Effector memory CD4-positive, alpha-beta T cell (primary cell): Measurements from ENCODE around the gene ATN1.
A peak's percentile ranks its signal among the peaks of the same experiment; 100 is the strongest.

Experiments used
- DNase-seq, 3 donors: peaks; one replicate each; pipeline ENCODE4 v3.0.0-alpha.2; 2020
- H3K27ac ChIP-seq: 2 replicates; pipeline ENCODE4 v1.7.0; 2013; ENCODE audit warnings: mild to moderate bottlenecking, low read length, moderate library complexity; ENCODE audit not compliant: insufficient read depth, poor library complexity, severe bottlenecking
- H3K27me3 ChIP-seq: replicated peaks from 2 replicates; pipeline ENCODE4 v1.7.0; 2013; ENCODE audit warnings: mild to moderate bottlenecking, low read length; ENCODE audit not compliant: insufficient read depth, control insufficient read depth, poor library complexity, severe bottlenecking
- H3K36me3 ChIP-seq: 2 replicates; pipeline ENCODE4 v1.7.0; 2013; ENCODE audit warnings: mild to moderate bottlenecking, low read length, moderate library complexity; ENCODE audit not compliant: control insufficient read depth, insufficient read depth
- H3K4me1 ChIP-seq: 2 replicates; pipeline ENCODE4 v1.7.0; 2013; ENCODE audit warnings: low read length, mild to moderate bottlenecking; ENCODE audit not compliant: control insufficient read depth, insufficient read depth, poor library complexity, severe bottlenecking
- H3K4me3 ChIP-seq: 2 replicates; pipeline ENCODE4 v1.7.0; 2013; ENCODE audit warnings: low read length, low read depth, mild to moderate bottlenecking; ENCODE audit not compliant: insufficient read depth, poor library complexity, severe bottlenecking
- H3K9me3 ChIP-seq: 2 replicates; pipeline ENCODE4 v1.7.0; 2013; ENCODE audit warnings: mild to moderate bottlenecking, low read length, moderate library complexity; ENCODE audit not compliant: control insufficient read depth

ATN1 gene

GRCh38 chr12:6915789-6916285 is 11.9 kb upstream of the ATN1 start:
- peaks cover 18% of the 10 kb centered on the region for H3K4me1 ChIP-seq
- no peak overlapping the region for H3K4me3 ChIP-seq
- peaks cover 13% of the 10 kb centered on the region for H3K36me3 ChIP-seq
- H3K27me3 ChIP-seq, result no peaks in the 10 kb centered on the region
- no peaks in the 10 kb centered on the region for H3K9me3 ChIP-seq
- DNase-seq, result no peak
- H3K27ac ChIP-seq, result peak overlapping the region; percentile 89

DNA sequence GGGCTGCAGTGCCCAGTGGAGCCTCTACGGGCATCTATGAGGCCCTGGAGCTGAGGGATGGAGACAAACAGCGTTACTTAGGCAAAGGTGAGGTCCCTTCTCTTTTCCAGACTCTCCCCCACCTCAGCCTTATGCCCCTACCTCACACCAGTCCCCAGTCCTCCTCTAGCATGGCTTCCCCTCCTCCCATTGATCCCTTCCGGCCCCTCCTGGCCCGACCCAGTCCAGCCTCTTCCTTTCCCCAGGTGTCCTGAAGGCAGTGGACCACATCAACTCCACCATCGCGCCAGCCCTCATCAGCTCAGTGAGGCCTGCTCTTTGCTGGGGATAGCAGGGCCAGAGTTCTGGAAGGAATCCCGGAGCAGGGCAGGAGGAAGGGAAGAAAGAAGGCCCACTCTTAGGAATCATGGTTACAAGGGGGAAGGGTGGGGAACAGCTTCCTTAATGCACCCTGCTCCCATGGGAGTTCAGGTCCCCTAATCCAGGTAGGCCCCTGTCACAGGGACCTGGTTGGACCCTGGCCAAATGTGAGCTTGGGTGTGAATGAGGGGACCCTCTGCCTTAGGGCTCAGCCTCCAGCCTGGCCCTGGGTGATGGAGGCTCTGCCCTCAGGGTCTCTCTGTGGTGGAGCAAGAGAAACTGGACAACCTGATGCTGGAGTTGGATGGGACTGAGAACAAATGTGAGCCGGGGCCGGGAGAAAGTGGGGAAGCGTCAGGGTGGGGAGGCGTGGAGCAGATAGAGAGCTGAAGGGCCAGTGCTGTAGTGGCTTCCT is 11.1 kb upstream of the ATN1 start:
- no peaks in the 10 kb centered on the region for H3K27me3 ChIP-seq
- H3K4me3 ChIP-seq, result no peak overlapping the region
- peaks cover 18% of the 10 kb centered on the region for H3K4me1 ChIP-seq
- H3K9me3 ChIP-seq, result no peaks in the 10 kb centered on the region
- DNase-seq, result no peak
- peaks cover 20% of the 10 kb centered on the region for H3K36me3 ChIP-seq
- no peak overlapping the region for H3K27ac ChIP-seq

- Histone ChIP-seq H3K27me3 (no peaks in the 10 kb centered on the region), H3K4me3 (no peak overlapping the region), H3K36me3 (peaks cover 31% of the 10 kb centered on the region), H3K4me1 (peaks cover 18% of the 10 kb centered on the region), H3K9me3 (no peaks in the 10 kb centered on the region), H3K27ac (no peak overlapping the region)
- no peak for DNase-seq
Observed at GRCh38 chr12:6917491-6918231, 10.1 kb upstream of the ATN1 start.

DNA sequence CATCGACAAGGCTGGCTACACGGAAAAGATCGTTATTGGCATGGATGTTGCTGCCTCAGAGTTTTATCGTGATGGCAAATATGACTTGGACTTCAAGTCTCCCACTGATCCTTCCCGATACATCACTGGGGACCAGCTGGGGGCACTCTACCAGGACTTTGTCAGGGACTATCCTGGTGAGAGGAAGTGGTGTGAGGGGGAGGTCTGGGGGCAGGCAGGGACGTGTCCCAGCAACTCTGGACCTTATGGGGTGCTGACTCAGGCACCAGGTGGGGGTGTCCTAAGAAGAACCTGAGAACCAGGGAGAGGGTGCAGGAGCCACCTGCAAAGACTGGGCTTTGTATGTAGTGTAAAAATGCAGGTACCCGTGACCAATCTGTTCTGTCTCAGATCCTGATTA is 8.2 kb upstream of the ATN1 start:
- Histone ChIP-seq H3K9me3 (no peaks in the 10 kb centered on the region), H3K4me1 (peaks cover 12% of the 10 kb centered on the region), H3K4me3 (no peak overlapping the region), H3K36me3 (peaks cover 35% of the 10 kb centered on the region), H3K27ac (no peak overlapping the region), H3K27me3 (no peaks in the 10 kb centered on the region)
- no peak for DNase-seq

GRCh38 chr12:6921539-6921938 is 6.2 kb upstream of the ATN1 start:
- Histone ChIP-seq H3K27me3 (no peaks in the 10 kb centered on the region), H3K27ac (no peak overlapping the region), H3K4me1 (peaks cover 3% of the 10 kb centered on the region), H3K36me3 (peaks cover 33% of the 10 kb centered on the region), H3K4me3 (no peak overlapping the region), H3K9me3 (no peaks in the 10 kb centered on the region)
- DNase-seq, result no peak

DNA sequence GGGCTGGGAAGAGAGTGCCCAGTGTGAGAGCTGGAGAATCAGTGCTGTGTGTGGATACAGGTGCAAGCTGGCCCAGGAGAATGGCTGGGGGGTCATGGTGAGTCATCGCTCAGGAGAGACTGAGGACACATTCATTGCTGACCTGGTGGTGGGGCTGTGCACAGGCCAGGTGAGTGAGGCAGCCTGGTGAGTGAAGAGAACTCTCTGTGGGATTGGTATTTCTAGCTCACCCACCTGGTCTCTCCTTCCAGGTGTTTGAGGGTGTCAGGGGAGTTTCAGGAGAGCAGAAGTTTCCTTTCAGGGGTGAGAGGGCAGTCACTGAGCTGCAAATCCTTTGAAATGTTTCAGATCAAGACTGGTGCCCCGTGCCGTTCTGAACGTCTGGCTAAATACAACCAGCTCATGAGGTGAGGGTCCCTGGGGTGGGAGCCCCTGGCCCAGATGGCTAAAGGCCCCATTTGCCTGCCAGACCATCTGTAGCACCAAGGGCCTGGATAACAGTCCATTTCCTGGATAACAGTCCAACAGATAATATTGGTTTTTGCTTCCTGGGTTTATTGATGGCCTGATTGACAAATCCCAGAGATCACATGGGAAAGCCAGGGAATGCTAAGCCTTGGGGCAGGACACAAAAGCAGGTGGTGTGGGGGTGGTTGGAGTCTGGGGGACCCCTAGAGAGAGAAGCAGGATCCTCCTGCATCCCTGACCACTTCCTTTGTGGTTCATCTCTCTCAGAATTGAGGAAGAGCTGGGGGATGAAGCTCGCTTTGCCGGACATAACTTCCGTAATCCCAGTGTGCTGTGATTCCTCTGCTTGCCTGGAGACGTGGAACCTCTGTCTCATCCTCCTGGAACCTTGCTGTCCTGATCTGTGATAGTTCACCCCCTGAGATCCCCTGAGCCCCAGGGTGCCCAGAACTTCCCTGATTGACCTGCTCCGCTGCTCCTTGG is 5.5 kb upstream of the ATN1 start:
- H3K27me3 ChIP-seq, result no peaks in the 10 kb centered on the region
- no peak overlapping the region for H3K27ac ChIP-seq
- peaks cover 26% of the 10 kb centered on the region for H3K36me3 ChIP-seq
- H3K4me3 ChIP-seq, result no peak overlapping the region
- no peaks in the 10 kb centered on the region for H3K9me3 ChIP-seq
- peaks cover 8% of the 10 kb centered on the region for H3K4me1 ChIP-seq
- no peak for DNase-seq

GRCh38 chr12:6923003-6923732 is 4.6 kb upstream of the ATN1 start:
- no peak overlapping the region for H3K4me3 ChIP-seq
- DNase-seq, result no peak
- no peak overlapping the region for H3K27ac ChIP-seq
- peaks cover 25% of the 10 kb centered on the region for H3K36me3 ChIP-seq
- H3K27me3 ChIP-seq, result no peaks in the 10 kb centered on the region
- peaks cover 10% of the 10 kb centered on the region for H3K4me1 ChIP-seq
- no peaks in the 10 kb centered on the region for H3K9me3 ChIP-seq

DNA sequence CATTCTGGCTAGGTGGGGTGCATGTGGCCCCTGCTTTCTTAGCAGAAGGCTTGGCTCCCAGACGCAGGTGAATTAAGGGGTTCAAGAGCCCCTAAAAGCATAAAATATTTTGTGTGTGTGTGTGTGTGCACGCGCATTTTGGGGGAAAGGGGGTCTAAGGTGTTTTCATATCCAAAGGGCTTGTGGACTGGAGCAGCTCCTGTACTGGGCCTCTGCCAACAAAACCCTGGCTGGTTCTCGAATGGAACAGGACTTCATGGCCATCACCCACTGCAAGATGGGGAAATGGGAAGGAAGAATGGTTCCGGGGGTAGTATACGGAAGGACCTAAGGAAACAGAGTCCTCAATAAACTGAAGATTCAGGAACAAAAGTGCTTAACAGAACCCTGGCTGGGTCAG is 3.9 kb upstream of the ATN1 start:
- Histone ChIP-seq H3K4me3 (no peak overlapping the region), H3K27me3 (no peaks in the 10 kb centered on the region), H3K36me3 (peaks cover 25% of the 10 kb centered on the region), H3K9me3 (no peaks in the 10 kb centered on the region), H3K27ac (no peak overlapping the region), H3K4me1 (peaks cover 13% of the 10 kb centered on the region)
- no peak for DNase-seq

GRCh38 chr12:6925239-6925539 is 2.6 kb upstream of the ATN1 start:
- DNase-seq, result no peak
- H3K4me1 ChIP-seq, result peaks cover 23% of the 10 kb centered on the region
- H3K36me3 ChIP-seq, result peaks cover 22% of the 10 kb centered on the region
- no peaks in the 10 kb centered on the region for H3K9me3 ChIP-seq
- no peak overlapping the region for H3K4me3 ChIP-seq
- H3K27me3 ChIP-seq, result no peaks in the 10 kb centered on the region
- H3K27ac ChIP-seq, result no peak overlapping the region
